Stimulated activated CD8-positive, alpha-beta memory T cell treated with anti-CD3 and anti-CD28 coated beads, Interleukin-15, amount 100 ng/mL, for 24 hours (primary cell): ENCODE data around the gene ERP44.
"Not testable (repeated sequence)": the region's sequence is repeated elsewhere in the genome, so short reads cannot be mapped to it uniquely, and the experiment has no call there.

Experiments used
- DNase-seq: peaks from one replicate; pipeline ENCODE4 v3.0.0-alpha.2; 2020; ENCODE audit warnings: low read depth

Gene ERP44

DNA sequence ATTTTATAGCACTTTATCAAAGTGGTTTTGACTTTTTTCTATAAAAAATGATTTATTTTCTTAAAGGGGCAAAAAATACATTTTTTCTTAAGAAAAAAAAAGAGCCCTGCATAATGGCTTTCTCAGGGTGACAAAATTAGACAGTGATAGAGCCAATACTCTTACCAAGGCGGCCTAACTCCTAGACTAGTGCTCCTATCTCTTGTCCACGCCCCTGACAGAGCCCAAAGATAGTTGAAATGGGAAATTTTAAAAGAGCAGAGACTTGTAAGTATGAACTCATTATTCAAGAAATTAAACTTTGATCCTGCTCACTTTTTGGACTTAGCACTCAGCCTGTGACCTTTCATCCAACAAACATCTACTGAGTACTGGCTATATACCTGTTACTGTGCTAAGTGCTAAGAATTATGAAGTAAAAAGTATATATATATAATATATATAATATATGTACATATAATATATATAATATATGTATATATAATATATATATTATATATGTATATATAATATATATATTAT lies 1.4 kb upstream of the ERP44 start:
- no peak for DNase-seq

DNA sequence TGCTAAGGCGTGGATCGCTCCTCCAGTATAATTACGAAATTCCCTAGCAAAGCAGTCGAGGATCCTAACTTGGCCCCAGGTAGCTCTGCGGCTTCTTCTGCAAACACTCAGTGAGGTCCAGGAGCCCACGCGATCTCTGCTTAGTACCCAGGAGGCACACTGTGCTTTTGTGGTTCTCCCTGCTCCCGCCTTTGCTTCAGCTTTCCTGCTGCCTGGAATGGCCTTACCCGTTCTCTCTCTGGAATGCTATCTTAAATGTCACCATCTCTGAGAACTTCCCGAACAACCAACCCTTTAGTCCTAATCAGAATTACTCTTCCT lies 882 bp upstream of the ERP44 start:
- DNase-seq: no peak

DNA sequence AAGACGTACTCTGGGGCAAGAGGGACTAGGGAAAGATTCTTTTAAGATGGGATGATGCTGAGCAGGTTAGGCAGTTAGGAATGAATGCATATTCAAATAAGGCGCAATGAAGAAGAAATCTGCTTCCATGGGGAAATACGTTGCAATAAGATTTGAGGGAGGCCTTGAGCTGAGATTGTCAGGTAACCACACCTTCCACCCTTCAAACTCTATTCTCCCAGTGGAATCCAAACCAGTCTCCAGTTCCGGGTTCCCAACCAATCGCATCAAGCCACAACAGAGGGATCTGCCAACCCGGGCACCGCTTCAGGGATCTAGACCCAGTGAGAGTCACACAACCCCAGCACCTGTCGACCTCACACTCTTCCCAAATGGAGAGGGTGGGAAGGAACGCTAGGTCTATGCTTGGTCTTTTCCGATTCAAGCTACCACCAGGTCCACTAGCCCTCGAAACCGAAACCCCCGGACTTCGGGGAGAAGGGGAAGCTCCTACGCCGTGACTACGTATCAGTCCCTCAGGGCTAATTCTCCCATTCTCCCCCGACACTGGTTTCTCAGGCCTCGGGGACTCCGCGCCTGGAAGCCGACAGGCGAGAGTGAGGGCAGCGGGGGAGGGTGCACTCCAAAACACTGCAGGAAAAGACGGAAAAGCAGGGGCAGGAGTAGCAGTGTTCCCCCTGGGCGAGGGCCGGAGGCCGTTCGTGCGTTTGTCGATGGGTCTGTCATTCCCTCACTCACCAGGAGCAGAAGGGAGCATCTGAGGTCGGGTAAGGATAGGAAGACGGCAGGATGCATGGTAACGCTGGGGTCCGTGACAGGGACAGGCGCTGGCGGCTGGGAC lies 534 bp downstream of the ERP44 start:
- DNase-seq: no peak

DNA sequence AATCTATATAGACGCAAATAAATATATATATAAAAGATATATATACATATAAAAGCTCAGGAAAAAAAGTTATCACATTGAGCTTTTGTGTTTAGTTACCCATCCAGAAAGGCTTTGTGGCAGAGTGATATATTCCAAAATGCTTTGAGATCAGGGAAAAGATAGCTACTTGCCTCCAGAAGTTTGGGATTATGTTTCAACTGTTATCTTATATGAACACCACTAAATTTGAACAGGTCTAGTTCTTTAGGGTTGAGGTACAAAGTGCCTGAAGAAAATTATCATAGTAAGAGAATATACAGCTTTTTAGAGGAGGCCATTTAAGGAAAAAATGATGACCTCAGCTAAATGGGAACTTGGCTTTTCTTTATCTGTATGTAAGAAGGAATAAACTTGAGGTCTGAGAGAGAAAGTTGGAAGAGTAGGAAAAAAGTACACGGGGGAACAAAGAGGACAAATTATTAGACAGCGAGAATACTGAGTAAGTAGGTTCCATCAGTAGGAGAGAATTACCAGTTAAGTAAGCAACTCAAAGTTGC lies 2.4 kb downstream of the ERP44 start:
- DNase-seq: no peak

DNA sequence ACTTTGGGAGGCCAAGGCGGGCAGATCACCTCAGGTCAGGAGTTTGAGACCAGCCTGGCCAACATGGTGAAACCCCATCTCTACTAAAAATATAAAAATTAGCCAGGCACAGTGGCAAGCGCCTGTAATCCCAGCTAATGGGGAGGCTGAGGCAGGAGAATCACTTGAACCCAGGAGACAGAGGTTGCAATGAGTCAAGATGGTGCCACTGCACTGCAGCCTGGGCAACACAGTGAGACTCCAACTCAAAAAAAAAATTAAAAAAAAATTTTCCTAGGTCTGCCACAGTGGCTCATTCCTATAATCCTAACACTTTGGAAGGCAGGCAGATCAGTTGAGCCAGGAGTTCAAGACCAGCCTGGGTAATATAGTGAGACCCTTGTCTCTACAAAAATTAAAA lies 4.4 kb downstream of the ERP44 start:
- DNase-seq: not testable (repeated sequence)

DNA sequence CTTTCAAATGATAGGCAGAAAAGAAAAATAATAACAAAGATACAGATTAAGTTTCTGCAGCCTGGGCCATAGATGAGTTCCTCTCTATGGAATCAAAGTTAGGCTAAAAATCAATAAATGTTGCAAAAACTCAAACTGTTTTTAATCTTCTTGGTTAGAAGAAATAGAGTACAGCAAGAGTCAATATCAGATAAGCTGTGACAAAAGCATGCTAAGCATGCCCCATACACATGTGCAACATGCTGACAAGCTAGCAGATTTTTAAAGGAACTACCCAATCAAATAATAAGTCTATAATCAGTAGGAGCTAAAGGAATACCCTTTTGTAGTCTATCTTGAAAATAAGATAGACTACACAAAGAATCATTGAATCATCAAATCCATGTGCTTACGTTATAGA lies 6.7 kb downstream of the ERP44 start:
- no peak for DNase-seq

DNA sequence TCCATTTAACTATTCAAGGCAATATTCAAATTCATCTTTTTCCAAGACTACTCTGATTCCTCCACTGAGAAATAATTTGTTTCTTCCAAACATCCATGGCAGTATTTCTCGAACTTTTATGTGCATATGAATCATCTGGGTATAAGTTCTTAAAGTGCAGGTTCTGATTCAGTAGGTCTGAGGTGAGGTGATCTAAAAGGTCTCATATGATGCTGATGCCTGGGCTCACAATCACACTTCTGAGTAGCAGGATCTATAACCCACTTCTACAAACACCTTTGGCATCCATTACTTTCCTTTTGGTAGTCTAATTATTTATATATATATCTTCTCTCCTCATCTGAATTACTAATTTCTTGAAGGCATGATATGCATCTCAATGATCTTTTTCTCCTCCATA lies 7.2 kb downstream of the ERP44 start:
- no peak for DNase-seq

DNA sequence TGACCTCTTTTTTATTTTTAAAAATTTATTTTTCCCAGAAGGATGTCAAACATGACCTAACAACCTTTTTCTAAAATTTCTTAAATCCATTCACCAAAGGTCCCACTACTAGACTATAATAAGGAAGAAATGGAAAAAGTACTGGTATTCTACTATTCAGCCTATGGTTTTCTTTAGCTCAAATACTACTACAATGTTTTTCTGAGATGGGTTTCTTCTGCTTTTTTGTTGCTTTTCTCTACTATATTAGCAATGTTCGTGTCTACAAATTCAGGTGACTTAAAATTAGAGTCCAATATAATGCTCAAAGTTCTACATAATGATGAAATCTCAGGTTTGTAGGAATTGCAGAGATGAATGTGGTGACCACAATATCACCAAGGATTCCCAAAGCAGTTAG lies 7.9 kb downstream of the ERP44 start:
- DNase-seq: no peak

DNA sequence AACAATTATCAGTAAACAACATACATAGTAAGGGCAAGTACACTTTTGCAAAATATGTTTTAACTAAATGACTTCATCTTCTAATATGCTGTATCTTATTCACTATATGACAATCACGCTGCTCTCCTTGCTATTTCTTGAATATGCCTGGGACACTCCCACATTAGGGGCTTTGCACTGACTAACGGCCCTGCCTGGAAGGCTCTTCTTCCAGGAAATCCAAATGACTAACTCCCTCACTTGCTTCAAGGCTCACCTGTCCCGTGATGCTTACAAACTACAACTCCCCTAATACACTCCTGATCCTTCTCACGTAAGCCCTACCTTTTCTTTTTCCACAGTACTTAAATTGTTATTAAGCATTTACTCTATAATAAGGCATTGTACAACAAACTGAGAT lies 10.6 kb downstream of the ERP44 start:
- DNase-seq: no peak

DNA sequence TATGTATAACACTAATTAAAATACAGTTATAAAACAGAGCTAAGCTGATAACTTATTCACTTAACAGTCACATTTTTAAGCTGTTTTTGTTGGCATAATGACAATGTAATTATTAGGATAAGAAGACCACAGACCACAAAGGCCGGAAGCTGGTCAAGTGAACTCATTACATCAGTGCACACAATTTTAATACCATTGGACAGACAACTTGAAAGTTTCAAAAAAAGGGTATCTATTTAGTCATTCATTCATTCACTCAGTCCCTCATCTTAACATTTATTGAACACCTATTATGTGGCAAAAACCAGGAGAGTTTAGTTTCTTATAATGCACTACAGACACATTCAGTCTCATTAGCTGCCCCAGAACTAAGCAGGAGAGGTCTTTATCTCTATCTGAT lies 11.6 kb downstream of the ERP44 start:
- DNase-seq: no peak

DNA sequence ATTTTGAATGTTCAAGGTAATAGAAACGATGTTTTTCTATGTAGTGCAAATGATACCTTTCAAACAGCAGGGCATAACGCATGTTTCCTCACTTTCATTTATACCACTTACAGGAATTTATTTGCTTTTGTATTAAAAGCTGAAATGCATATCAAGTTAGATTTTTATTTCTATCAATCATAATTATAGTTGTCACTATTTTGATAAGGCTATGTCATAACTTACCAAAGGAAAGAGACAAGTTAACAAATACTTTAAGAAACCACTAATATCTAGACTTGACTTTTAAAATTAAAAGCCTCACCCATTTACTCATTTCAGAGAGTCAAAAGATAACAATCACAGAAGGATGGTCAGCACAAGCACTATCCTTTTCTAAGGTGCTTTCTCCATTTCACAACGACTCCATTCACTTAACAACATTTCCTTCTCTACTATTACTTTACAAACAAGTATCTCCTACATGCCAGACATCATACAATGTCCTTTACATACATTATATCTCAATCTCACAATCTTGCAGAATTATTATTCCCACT lies 12.6 kb downstream of the ERP44 start:
- DNase-seq: no peak

DNA sequence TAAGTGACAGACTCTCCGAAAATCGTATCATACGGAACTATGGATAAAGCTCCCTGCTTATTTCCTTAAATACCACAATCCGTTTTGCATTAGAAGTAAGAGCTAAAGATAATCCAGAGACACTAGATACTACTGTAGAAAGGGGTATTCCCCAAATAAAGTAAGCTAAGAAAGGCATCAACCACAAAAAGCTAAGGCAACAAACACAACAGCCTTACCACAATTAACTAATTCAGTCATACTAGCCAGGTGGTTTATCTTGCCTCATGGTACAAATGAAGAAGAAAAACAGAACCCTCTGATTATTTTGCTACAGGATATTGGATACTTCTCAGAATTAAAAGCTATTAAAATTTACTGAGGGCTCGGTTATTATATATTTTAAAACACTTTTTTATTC lies 14.1 kb downstream of the ERP44 start:
- no peak for DNase-seq

DNA sequence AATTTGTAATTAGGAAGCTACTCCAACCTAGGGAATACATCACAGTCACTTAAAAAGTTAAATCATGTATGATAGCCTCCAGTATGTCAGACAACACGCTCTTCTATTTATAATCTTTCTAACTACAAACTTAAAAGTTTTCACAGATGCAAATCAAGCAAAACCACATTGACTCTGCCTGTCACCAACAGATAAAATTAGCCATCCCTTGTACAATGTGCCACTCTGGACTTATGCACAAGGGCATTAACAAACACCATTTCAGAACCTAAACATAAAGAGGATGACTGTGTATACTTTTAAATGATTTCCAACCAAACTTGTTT lies 14.7 kb downstream of the ERP44 start:
- no peak for DNase-seq

DNA sequence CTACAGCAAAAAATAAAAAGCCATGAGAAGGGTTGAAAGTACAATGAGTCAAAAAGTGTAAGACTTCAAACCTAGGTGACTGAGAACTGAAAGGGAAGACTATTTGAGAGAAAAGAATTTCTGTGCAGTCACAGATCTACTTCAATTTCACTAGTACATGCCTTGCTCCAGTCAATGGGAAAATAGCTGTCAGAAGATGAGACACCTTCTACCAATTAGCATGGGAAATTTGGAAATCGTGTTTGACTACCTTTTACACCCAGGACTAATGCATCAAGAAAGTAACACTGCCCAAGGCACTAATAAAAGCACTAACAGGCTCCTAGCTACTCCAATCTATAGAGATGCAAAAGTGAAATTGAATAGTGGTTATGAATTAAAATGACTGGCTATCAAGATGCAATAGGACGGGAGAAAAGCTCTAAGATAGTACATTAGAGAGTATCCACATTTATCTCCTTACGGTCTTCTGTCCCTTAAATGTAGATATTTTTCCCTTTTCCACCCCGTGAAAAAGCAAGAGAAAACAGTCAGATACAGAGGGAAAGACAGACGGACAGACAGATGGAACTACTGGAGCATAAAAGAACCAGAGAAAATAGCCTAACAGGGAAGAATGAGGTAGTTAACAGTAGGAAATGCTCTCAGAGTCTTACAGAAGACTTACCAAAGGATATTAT lies 15.2 kb downstream of the ERP44 start:
- no peak for DNase-seq

DNA sequence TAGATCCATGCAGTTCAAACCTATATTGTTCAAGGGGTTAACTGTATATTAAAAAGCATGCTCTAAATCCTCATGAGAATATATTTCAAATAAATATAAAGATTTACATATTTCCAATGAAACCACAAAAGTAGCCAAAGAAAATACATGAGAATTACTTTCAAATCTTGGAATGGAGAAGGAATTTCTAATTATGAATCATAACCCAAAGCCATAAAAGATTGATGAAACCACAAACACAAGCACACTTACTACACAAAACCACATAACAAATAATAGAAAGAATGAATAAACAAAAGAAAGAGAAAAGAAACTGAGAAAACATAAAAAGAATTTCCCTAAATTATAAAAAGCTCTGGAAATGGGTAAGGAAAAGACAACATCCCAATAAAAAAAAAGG lies 16.0 kb downstream of the ERP44 start:
- no peak for DNase-seq

DNA sequence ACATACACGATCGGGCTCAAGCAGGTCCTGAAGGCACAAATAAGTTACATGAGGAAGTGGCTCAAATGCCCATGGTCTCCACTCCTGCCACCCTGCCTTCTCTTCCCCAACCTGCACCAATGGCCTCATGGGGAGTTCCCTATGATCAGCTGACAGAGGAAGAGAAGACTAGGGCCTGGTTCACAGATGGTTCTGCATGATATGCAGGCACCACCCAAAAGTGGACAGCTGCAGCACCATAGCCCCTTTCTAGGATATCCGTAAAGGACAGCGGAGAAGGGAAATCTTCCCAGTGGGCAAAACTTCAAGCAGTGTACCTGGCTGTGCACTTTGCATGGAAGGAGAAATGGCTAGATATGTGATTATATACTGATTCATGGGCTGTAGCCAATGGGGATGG lies 22.5 kb downstream of the ERP44 start:
- not testable (repeated sequence) for DNase-seq

DNA sequence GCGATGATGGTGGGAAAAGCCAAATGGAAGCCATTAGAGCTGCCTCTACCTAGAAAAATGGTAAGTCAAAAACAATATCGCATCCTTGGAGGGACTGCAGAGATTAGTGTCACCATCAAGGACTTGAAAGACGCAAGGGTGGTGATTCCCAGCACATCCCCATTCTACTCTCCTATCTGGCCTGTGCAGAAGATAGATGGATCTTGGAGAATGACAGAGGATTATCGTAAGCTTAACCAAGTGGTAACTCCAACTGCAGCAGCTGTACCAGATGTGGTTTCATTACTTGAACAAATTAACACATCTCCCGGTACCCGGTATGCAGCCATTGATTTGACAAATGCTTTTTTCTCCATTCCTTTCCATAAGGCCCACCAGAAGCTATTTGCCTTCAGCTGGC lies 23.8 kb downstream of the ERP44 start:
- DNase-seq: no peak

DNA sequence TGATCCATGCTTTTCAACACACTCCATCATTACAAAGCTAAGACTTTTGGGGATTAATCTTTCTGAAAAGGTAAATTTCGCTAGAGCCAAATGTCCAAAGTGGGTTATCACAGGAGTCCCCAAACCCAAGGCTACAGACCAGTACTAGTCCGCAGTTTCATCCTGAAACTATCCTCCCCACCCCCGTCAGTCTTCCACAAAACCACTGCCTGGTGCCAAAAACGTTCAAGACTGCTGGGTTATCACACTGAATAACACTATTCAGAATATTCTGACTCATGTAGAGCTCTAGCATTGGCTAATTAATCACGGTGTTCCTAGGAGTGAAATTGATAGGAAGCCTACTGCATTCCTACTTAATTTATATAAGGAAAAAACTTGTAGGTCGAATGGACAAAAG lies 24.7 kb downstream of the ERP44 start:
- DNase-seq: no peak

DNA sequence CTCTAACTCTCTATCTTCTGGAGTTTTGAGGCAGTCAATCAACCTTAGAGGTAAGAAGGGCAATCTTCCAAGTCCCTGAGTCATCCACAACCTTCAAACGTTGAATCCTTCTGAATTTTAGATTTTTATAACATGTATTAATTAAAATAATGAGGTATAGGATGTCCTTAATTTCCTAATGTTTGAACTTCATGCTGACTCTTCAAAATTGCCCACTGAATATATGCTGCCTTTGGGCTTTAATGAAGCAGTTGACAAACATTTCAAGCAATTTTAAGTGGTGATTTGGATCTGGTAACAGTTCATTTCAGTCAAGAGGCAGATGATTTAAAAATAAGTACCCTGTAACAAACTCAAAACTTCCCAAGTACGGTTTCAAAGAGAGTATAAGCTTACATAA lies 26.0 kb downstream of the ERP44 start:
- DNase-seq: no peak

DNA sequence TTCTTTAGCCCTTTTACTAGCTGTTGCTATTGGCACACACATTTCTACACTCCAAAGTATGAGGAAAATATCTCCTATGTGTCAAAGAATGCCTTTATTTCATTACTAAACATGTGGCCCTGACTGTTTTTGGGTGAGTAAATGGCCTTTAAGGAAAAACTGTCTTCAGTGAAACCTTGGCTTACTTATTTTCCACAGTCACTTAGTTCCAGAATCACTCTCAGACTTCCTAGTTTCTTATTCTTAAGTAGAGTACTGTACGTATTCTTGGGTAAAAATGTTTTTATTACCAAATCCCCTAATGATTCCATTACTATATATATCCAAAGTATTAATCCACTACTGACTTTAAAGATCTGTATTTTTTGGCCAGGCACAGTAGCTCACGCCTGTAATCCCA lies 27.5 kb downstream of the ERP44 start:
- no peak for DNase-seq

DNA sequence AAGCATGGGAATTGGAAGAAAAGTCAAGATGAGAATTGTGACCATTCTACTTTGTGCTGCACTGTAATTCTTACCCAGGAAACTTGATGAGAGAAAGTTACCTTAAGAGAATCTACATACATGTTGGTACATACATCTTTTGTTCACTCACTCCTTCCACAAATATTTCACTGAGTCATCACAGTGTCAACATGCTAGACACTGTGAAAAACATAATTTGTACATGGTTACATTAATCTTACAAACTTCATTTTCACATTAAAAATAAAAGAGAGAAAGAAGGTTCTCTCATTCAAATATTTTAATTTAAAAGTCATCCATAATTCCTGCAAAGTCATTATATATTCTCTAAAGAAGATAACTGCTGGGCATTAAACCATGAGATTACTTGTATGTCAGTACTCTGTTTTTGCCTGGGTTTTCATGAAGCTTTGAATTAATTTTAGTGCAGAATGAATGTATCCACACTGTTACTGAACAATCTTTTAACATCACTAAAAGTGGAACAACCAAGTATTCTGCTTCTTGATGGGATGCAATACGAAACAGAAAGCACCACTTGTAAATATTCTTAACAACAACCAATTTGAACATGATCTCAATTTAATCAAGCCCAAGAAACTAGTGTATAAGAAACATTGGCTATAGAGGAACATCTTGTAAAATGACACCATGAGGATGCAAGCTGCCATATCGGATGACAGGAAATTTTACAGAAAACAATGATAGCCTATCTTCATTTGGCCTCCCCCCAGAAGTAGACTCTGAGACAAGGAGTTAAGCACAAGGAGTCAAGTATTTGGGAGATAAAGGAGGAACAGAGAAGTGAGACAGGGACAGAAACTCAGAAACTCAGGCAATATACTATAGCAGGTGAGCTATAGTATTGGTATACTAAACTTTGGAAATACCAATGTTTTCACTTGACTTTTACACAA lies 28.4 kb downstream of the ERP44 start:
- no peak for DNase-seq

DNA sequence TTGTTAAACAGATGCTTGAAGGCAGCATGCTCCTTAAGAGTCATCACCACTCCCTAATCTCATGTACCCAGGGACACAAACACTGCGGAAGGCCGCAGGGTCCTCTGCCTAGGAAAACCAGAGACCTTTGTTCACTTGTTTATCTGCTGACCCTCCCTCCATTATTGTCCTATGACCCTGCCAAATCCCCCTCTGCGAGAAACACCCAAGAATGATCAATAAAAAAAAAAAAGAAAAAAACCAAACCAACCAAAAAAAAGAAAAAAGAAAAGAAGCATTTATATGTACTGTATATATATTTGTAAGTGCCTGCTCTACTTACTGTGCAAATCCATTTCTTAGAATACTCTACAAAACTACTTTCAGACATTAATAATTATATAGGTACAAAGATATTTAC lies 29.7 kb downstream of the ERP44 start:
- not testable (repeated sequence) for DNase-seq
